ENCODE measurements around the gene WWOX. TPM values are rescaled to one million over a fixed set of nuclear protein-coding genes. Genes with fewer than 3 reads are reported as not detected.

Gene WWOX
- total RNA-seq, 4 donors from 2014 or later: 76.8 to 102 (median 83.6) TPM

- TF ChIP-seq, protein P1, sequence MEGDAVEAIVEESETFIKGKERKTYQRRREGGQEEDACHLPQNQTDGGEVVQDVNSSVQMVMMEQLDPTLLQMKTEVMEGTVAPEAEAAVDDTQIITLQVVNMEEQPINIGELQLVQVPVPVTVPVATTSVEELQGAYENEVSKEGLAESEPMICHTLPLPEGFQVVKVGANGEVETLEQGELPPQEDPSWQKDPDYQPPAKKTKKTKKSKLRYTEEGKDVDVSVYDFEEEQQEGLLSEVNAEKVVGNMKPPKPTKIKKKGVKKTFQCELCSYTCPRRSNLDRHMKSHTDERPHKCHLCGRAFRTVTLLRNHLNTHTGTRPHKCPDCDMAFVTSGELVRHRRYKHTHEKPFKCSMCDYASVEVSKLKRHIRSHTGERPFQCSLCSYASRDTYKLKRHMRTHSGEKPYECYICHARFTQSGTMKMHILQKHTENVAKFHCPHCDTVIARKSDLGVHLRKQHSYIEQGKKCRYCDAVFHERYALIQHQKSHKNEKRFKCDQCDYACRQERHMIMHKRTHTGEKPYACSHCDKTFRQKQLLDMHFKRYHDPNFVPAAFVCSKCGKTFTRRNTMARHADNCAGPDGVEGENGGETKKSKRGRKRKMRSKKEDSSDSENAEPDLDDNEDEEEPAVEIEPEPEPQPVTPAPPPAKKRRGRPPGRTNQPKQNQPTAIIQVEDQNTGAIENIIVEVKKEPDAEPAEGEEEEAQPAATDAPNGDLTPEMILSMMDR (IDR thresholded peaks at IDR 0.05): no peak
- no peak for TF ChIP-seq EP300 (IDR thresholded peaks at IDR 0.05)
- TF ChIP-seq POLR2A (IDR thresholded peaks at IDR 0.05): no peak
- no peaks in the 10 kb centered on the region for H3K9me3 ChIP-seq
- H3K4me3 ChIP-seq: no peak overlapping the region
- H3K36me3 ChIP-seq: no peaks in the 10 kb centered on the region
- DNase-seq (ENCODE audit: low spot score in 2 of 2): no peak
- no peaks in the 10 kb centered on the region for H3K4me1 ChIP-seq
- no peak overlapping the region for H3K27ac ChIP-seq
- 73 to 83% methylated on average over 3 of the region's 3 CpGs for WGBS, 2 donors
- no peaks in the 10 kb centered on the region for H3K27me3 ChIP-seq
Observed at GRCh38 chr16:78593352-78593751, 493.9 kb downstream of the WWOX start.

DNA sequence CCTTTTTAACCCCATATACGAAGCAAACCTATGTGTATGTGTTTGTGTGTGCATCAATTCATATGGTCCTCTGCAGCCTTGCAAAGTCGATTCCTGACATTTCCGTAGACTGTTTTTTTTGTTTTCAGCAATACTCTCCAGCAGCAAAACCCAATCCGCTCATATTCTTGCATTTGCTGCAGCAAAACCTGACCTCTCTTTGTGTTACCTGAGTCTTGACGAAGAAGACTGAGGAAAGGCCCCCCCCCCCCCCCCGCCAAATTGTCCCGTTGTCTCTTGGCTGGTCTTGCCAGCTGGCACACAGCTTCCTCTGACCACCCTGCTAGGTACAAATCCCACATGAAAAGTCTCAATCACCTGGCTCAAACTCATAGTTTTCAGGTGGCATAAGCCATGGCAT is 494.7 kb downstream of the WWOX start:
- Histone ChIP-seq H3K9me3 (no peaks in the 10 kb centered on the region), H3K27ac (no peak overlapping the region), H3K27me3 (no peaks in the 10 kb centered on the region), H3K4me3 (no peak overlapping the region), H3K36me3 (no peaks in the 10 kb centered on the region), H3K4me1 (no peaks in the 10 kb centered on the region)
- 77 to 88% methylated on average over 7 of the region's 7 CpGs for WGBS, 2 donors
- TF ChIP-seq POLR2A (IDR thresholded peaks at IDR 0.05) (no peak), EP300 (IDR thresholded peaks at IDR 0.05) (no peak)
- no peak for DNase-seq (ENCODE audit: low spot score in 2 of 2)

GRCh38 chr16:78596348-78596995 is 497.0 kb downstream of the WWOX start:
- Histone ChIP-seq H3K27me3 (no peaks in the 10 kb centered on the region), H3K27ac (no peak overlapping the region), H3K36me3 (no peaks in the 10 kb centered on the region), H3K4me3 (no peak overlapping the region), H3K4me1 (peaks cover 0 to 7% (median 0%) of the 10 kb centered on the region in 4 donors), H3K9me3 (no peaks in the 10 kb centered on the region)
- no peak for DNase-seq (ENCODE audit: low spot score in 2 of 2)
- WGBS, 2 donors: 94 to 96% methylated on average over 10 of the region's 10 CpGs
- TF ChIP-seq, protein P1 (IDR thresholded peaks at IDR 0.05): no peak
- TF ChIP-seq EP300 (IDR thresholded peaks at IDR 0.05) (no peak), POLR2A (IDR thresholded peaks at IDR 0.05) (no peak)

DNA sequence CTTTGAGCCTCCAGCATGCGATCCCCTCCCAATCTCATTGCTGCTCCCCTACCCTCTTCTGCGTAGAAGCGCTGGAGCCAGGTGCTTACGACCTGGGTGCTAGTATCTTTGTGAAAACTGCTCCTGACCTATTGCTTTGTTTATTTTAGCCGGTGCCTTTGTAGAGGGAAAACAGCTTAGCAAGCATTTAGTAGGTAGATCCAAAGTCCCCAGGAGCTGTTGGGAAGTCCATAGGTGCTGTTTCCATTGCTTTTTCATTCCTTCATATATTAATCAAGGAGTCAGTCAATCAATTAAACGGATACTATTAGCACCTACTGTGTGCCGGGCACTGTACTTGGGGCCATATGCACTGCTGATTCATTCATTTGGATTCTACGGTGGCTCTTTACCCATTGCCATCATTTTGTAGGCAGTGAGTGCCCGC is 497.6 kb downstream of the WWOX start:
- no peak overlapping the region for H3K4me3 ChIP-seq
- H3K36me3 ChIP-seq: no peaks in the 10 kb centered on the region
- peaks cover 0 to 7% (median 0%) of the 10 kb centered on the region in 4 donors for H3K4me1 ChIP-seq
- no peak for TF ChIP-seq EP300 (IDR thresholded peaks at IDR 0.05)
- TF ChIP-seq, protein P1 (IDR thresholded peaks at IDR 0.05): no peak
- TF ChIP-seq POLR2A (IDR thresholded peaks at IDR 0.05): no peak
- no peak overlapping the region for H3K27ac ChIP-seq
- H3K27me3 ChIP-seq: no peaks in the 10 kb centered on the region
- WGBS, 2 donors: 93 to 96% methylated on average over 9 of the region's 9 CpGs
- H3K9me3 ChIP-seq: no peaks in the 10 kb centered on the region
- DNase-seq (ENCODE audit: low spot score in 2 of 2): no peak

GRCh38 chr16:78597809-78598570 is 498.5 kb downstream of the WWOX start:
- peaks cover 0 to 7% (median 0%) of the 10 kb centered on the region in 4 donors for H3K4me1 ChIP-seq
- H3K27me3 ChIP-seq: no peaks in the 10 kb centered on the region
- H3K4me3 ChIP-seq: no peak overlapping the region
- 75 to 82% methylated on average over 9 of the region's 9 CpGs for WGBS, 2 donors
- no peaks in the 10 kb centered on the region for H3K36me3 ChIP-seq
- no peak for DNase-seq (ENCODE audit: low spot score in 2 of 2)
- no peaks in the 10 kb centered on the region for H3K9me3 ChIP-seq
- TF ChIP-seq, protein P1 (IDR thresholded peaks at IDR 0.05): no peak
- TF ChIP-seq EP300 (IDR thresholded peaks at IDR 0.05) (no peak), POLR2A (IDR thresholded peaks at IDR 0.05) (no peak)
- no peak overlapping the region for H3K27ac ChIP-seq
